ENCODE measurements around the gene SPEF1. TPM values are rescaled to one million over a fixed set of nuclear protein-coding genes. Genes with fewer than 3 reads are reported as not detected.
A peak's percentile ranks its signal among the peaks of the same experiment; 100 is the strongest.

Gene SPEF1
- total and polyA plus RNA-seq, 2 of the 13 experiments (the other 11 are each of a cell fraction or from before 2014, with no cell fraction given): 0.11 to 0.27 TPM

DNA sequence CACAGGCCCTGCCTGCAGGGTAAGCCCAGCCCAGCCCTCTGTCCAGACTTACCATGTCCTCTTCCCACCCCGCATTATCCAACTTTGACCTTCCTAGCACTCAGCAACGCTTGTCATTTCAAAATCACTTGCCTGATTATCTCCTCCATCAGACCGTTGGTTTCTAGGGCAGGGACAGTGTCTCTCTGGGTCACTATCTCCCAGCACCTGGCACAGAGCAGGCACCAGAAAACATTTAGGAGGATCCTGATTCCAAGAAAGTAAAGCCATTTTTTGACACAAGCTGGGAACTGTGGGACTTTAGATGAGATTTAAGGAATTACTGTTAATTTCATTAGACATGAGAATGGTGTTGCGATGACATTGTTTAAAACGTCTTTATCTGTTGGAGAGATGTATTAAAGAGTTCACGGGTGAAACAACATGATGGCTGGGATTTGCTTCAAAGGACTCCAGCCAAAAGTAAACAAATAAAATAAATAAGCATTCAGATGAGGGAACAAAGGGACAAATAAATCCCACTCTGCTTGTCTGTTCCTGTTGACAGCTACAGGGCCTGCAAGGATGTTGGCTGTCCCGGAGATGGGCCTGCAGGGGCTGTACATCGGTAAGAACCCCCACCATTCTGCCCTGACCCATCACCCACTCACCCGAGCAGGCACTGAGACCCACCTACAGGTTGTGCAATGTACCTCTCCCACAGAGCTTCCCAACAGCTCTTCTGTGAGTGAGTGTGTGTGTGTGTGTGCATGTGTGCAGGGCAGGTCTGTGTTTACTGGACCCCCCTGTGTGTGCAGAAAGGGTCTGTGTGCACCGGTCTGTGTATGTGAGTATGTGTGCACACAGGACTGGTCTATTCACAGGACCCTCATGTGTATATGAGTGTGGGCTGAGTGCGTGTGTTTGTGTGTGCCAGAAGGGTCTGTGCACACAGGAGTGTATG lies 42.9 kb downstream of the SPEF1 start (continued):
- TF ChIP-seq SALL2 (CRISPR knock-in tag; IDR thresholded peaks at IDR 0.05): no peak
- TF ChIP-seq CEBPB (IDR thresholded peaks at IDR 0.05; ENCODE audit: borderline replicate concordance, low read depth, low read length): peak; percentile 88
- TF ChIP-seq ZKSCAN8 (CRISPR knock-in tag; IDR thresholded peaks at IDR 0.05; ENCODE audit: borderline replicate concordance): no peak
- no peak for TF ChIP-seq SIX4 (CRISPR knock-in tag; IDR thresholded peaks at IDR 0.05)
- no peak for TF ChIP-seq POLR2AphosphoS5 (IDR thresholded peaks at IDR 0.05; ENCODE audit: low read depth, low read length)
- TF ChIP-seq RAD21 (CRISPR knock-in tag; IDR thresholded peaks at IDR 0.05): 0 out of 2 replicates have a peak, but pooled peaks have one; percentile 19
- 0 out of 2 replicates have a peak, but pooled peaks have one; percentile 43 for TF ChIP-seq SKIL (CRISPR knock-in tag; IDR thresholded peaks at IDR 0.05; ENCODE audit: borderline replicate concordance)
- TF ChIP-seq KAT2B (IDR thresholded peaks at IDR 0.05; ENCODE audit: borderline replicate concordance, low read depth, low read length): no peak
- TF ChIP-seq ATF1 (CRISPR knock-in tag; IDR thresholded peaks at IDR 0.05): no peak
- peak; percentile 55; the same call in 1 of the 2 replicates for TF ChIP-seq ZNF614 (CRISPR knock-in tag; IDR thresholded peaks at IDR 0.05; ENCODE audit: borderline replicate concordance)
- TF ChIP-seq ZFX (CRISPR knock-in tag; IDR thresholded peaks at IDR 0.05; ENCODE audit: low read depth): peak; percentile 14; the same call in 1 of the 2 replicates
